Osteoblast (primary cell): ENCODE measurements around the gene SDC1. TPM values are rescaled to one million over a fixed set of nuclear protein-coding genes. Genes with fewer than 3 reads are reported as not detected.

Source experiments
- DNase-seq: peaks from one replicate; pipeline ENCODE4 v3.0.0; 2011; ENCODE audit warnings: low spot score, mixed read lengths; ENCODE audit not compliant: insufficient read length; ENCODE audit errors: missing footprints
- H2AFZ ChIP-seq: 2 replicates; pipeline ENCODE4 v1.6.0; 2011; ENCODE audit warnings: mild to moderate bottlenecking, low read length
- H3K27ac ChIP-seq: 2 replicates; pipeline ENCODE4 v1.5.1; 2011; ENCODE audit warnings: mild to moderate bottlenecking, low read depth, low read length, moderate library complexity
- H3K27me3 ChIP-seq: 2 replicates; pipeline ENCODE4 v1.6.0; 2012; ENCODE audit warnings: mild to moderate bottlenecking, control low read depth, inconsistent platforms, low read length, moderate library complexity; ENCODE audit not compliant: insufficient read depth
- H3K36me3 ChIP-seq: 2 replicates; pipeline ENCODE4 v1.5.1; 2011; ENCODE audit warnings: mild to moderate bottlenecking, low read length, control low read depth, moderate library complexity; ENCODE audit not compliant: insufficient read depth
- H3K4me1 ChIP-seq: 2 replicates; pipeline ENCODE4 v1.5.1; 2011; ENCODE audit warnings: mild to moderate bottlenecking, low read length, control low read depth, moderate library complexity; ENCODE audit not compliant: insufficient read depth
- H3K4me2 ChIP-seq: 2 replicates; pipeline ENCODE4 v1.6.0; 2011; ENCODE audit warnings: mild to moderate bottlenecking, low read length; ENCODE audit not compliant: insufficient read depth
- H3K4me3 ChIP-seq: fragments of 200-600 bp; sonication (generic); 3 replicates; pipeline ENCODE4 v1.5.1; 2012; ENCODE audit warnings: mild to moderate bottlenecking, low read length, inconsistent platforms; ENCODE audit not compliant: insufficient read depth
- H3K79me2 ChIP-seq: 2 replicates; pipeline ENCODE4 v1.6.0; 2012; ENCODE audit warnings: mild to moderate bottlenecking, low read length, control low read depth, inconsistent platforms; ENCODE audit not compliant: insufficient read depth
- H3K9me3 ChIP-seq: 2 replicates; pipeline ENCODE4 v1.5.1; 2011; ENCODE audit warnings: low read depth, low read length, control low read depth
- H4K20me1 ChIP-seq: 2 replicates; pipeline ENCODE4 v1.6.0; 2012; ENCODE audit warnings: mild to moderate bottlenecking, low read length, control low read depth; ENCODE audit not compliant: insufficient read depth
- total RNA-seq: library from RNA; depleted of rRNA; stranded (reverse); fragments of >200 nt; gene quantifications from 2 replicates; pipeline ENCODE4 v1.2.3, GENCODE V29; 2012
- TF ChIP-seq, protein P1 (sequence below): IDR thresholded peaks from 2 replicates; pipeline ENCODE4 v1.5.1; 2011; ENCODE audit warnings: mild to moderate bottlenecking, low read depth, low read length, moderate library complexity; ENCODE audit errors: extremely low read depth

Gene SDC1
- total RNA-seq, 1 donor = 7.6 TPM

DNA sequence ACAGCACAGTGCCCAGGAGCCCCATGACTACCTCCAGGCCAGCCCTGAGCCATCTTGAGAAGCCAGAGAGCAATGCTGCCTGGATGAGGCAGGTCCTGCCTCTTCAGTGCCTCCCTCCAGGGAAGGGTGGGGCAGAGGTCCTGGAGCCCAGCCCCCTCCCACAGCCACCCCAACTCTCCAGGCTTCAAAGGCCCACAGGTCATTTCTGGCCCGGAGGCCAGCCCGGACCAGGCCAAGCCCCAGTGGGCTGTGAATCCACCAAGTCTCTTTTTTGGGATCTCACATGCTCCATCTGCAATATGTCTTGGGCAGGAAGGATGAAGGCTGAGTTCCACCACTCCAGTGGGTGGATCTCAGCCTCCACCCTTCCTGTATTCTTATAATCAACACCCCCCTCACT lies 36.7 kb downstream of the SDC1 start:
- Histone ChIP-seq H3K27me3 (no peaks in the 10 kb centered on the region), H3K36me3 (no peaks in the 10 kb centered on the region), H3K4me1 (peaks cover 12% of the 10 kb centered on the region), H3K79me2 (no peaks in the 10 kb centered on the region), H2AFZ (no peak overlapping the region), H4K20me1 (no peaks in the 10 kb centered on the region), H3K4me3 (no peak overlapping the region), H3K9me3 (no peaks in the 10 kb centered on the region), H3K27ac (no peak overlapping the region), H3K4me2 (no peak overlapping the region)
- DNase-seq = peak; percentile 18
- TF ChIP-seq, protein P1, sequence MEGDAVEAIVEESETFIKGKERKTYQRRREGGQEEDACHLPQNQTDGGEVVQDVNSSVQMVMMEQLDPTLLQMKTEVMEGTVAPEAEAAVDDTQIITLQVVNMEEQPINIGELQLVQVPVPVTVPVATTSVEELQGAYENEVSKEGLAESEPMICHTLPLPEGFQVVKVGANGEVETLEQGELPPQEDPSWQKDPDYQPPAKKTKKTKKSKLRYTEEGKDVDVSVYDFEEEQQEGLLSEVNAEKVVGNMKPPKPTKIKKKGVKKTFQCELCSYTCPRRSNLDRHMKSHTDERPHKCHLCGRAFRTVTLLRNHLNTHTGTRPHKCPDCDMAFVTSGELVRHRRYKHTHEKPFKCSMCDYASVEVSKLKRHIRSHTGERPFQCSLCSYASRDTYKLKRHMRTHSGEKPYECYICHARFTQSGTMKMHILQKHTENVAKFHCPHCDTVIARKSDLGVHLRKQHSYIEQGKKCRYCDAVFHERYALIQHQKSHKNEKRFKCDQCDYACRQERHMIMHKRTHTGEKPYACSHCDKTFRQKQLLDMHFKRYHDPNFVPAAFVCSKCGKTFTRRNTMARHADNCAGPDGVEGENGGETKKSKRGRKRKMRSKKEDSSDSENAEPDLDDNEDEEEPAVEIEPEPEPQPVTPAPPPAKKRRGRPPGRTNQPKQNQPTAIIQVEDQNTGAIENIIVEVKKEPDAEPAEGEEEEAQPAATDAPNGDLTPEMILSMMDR = no peak

DNA sequence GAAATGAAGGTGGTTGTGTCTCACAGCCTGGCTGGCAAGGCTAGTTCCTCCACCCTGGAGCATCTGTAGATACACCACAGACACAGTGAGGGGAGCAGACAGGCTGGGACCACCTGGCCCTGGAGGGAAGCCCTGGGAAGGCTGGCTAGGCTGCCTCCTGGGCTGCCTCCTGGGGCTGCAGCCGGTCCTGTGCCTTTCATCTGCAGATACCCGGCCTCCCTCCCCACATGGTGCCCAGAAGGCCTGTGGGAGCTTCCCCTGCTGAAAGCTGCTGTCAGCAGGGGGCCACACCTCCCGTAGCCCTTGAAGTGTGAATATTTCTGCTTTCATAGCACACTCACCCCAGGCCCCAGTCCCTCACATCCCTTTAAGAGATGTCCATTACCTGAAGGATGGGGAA lies 37.6 kb downstream of the SDC1 start:
- Histone ChIP-seq H3K4me2 (no peak overlapping the region), H3K36me3 (no peaks in the 10 kb centered on the region)

DNA sequence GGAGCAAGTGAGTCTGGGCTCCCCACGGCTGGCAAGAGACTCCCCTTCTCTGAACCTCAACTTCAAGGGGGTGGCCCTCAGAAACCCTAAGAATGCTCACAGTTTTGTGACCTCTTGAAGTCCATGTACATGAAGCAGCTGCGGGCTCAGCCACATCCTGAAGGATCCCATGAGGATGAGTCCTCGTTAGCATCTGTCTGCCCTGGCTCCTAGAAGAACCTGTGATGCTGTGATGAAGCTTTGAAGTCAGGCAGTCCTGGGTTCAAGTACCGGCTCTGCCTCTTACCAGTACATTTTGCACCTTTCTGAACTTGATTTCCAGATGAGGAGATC lies 38.1 kb downstream of the SDC1 start:
- peak; percentile 62 for DNase-seq
- no peaks in the 10 kb centered on the region for H3K36me3 ChIP-seq
- H3K27me3 ChIP-seq = no peaks in the 10 kb centered on the region
- no peak overlapping the region for H3K4me2 ChIP-seq
- H3K4me3 ChIP-seq = no peak overlapping the region
- H3K4me1 ChIP-seq = peaks cover 15% of the 10 kb centered on the region
- no peak overlapping the region for H3K27ac ChIP-seq
- no peaks in the 10 kb centered on the region for H4K20me1 ChIP-seq
- no peaks in the 10 kb centered on the region for H3K9me3 ChIP-seq
- H2AFZ ChIP-seq = no peak overlapping the region
- TF ChIP-seq, protein P1 = no peak
- no peaks in the 10 kb centered on the region for H3K79me2 ChIP-seq

More for the DNA sequence above, 37.6 kb downstream of the SDC1 start:
- H3K4me1 ChIP-seq = peaks cover 15% of the 10 kb centered on the region
- TF ChIP-seq, protein P1 = no peak
- H2AFZ ChIP-seq = no peak overlapping the region
- no peaks in the 10 kb centered on the region for H3K27me3 ChIP-seq
- no peaks in the 10 kb centered on the region for H3K9me3 ChIP-seq
- H3K27ac ChIP-seq = no peak overlapping the region
- DNase-seq = peak; percentile 71
- no peaks in the 10 kb centered on the region for H4K20me1 ChIP-seq
- no peak overlapping the region for H3K4me3 ChIP-seq
- H3K79me2 ChIP-seq = no peaks in the 10 kb centered on the region

DNA sequence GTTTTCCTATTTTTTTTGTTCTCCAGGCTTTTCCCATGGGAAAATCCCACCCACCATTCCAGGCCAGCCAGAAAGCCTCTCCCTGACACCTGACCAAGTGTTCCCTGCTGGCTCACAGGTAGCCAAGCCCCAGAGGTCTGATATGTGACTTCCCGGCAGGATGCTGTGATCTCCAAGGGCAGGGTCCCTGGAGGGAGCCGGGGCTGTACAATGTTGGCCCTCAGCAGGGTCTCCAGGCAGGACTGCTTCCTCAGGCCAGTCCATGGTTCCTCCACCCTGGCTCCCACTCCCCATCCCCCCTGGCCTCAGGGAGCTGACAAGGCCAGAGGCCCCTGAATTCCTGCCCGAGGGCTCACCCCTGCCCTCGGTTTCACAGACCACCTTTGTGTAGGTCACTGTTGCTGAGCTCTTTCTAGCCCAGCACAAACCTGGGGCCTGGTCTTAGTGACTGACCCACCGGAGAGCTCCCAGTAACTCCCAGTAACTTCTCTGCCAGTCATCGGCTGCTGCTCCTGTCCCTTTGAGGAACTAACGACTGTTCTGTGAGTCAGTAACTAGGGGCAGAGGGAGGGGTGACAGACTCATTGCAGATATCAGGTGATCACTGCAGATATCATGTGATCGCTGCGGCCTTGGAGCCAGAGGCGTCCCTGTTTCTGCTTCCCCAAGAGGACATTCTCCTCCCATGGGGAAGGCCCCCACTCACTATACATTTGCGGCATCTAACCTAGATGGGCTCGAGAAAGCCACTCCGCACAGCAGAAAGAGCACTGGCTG lies 38.7 kb downstream of the SDC1 start:
- H3K27ac ChIP-seq = no peak overlapping the region
- peak; percentile 88 for DNase-seq
- H2AFZ ChIP-seq = no peak overlapping the region

More for the DNA sequence above, 38.7 kb downstream of the SDC1 start:
- no peaks in the 10 kb centered on the region for H3K36me3 ChIP-seq
- TF ChIP-seq, protein P1 = no peak
- H3K4me2 ChIP-seq = no peak overlapping the region
- H3K4me3 ChIP-seq = no peak overlapping the region
- no peaks in the 10 kb centered on the region for H3K27me3 ChIP-seq
- no peaks in the 10 kb centered on the region for H3K79me2 ChIP-seq
- peaks cover 15% of the 10 kb centered on the region for H3K4me1 ChIP-seq
- H4K20me1 ChIP-seq = no peaks in the 10 kb centered on the region
- no peaks in the 10 kb centered on the region for H3K9me3 ChIP-seq
